Measurements from ENCODE around the gene IL10RA. TPM values are rescaled to one million over a fixed set of nuclear protein-coding genes. Genes with fewer than 3 reads are reported as not detected.

The IL10RA gene
- total and polyA plus RNA-seq, 2 of the 4 experiments (the other 2 are of a cell fraction), result 0.12 TPM; not detected in 1

DNA sequence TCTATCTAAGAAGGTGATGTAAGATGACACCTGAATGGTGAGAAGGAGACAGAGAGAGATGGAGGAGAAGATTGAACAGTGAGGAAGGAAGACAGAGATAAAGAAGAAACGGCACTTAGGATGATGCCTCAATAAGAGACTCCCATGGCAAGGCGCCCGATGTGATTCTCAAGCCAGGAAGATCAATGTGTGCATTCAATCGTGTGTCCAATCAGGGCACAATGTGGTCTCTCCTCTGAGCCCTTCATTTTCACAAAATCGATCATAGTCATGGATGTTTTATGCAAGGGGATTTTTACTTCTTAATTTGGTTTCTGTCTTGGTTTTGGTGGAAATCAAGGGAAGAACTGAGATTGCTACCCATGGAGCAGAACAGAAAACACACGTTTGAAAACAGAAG, 37.1 kb upstream of the IL10RA start:
- H4K8ac ChIP-seq (ENCODE audit: low read depth in 2 of 2, low read length in 2 of 2), result no peak overlapping the region
- H4K5ac ChIP-seq (ENCODE audit: low read depth, low read length), result no peak overlapping the region
- no peak overlapping the region for H2AK9ac ChIP-seq (replicated peaks; ENCODE audit: low read depth, low read length, poor library complexity)
- H3K36me3 ChIP-seq (ENCODE audit: control insufficient read depth, insufficient read depth, low read length), result no peaks in the 10 kb centered on the region
- BruUV-seq (replicated peaks), result no TSS peak
- no peak overlapping the region for H3K4me3 ChIP-seq (ENCODE audit: insufficient read depth, low read depth, low read length)
- no peak overlapping the region for H2AFZ ChIP-seq (replicated peaks; ENCODE audit: low read length, poor library complexity)
- no peak overlapping the region for H3K18ac ChIP-seq (ENCODE audit: low read depth, low read length)
- ChIA-PET POLR2A (ENCODE audit: unreplicated experiment) (no interaction called here), CTCF (interaction anchor here (0.6 kb wide), 1 partner anchor 114 kb away, joined by 3 read pairs; no protein-coding TSS in a partner anchor)
- no peaks in the 10 kb centered on the region for H3K79me1 ChIP-seq (ENCODE audit: low read depth in 1 of 2, low read length in 2 of 2)
- no peaks in the 10 kb centered on the region for H3K9me3 ChIP-seq (ENCODE audit: control insufficient read depth, insufficient read depth, low read length)
- intact Hi-C loops (cut with micrococcal nuclease) (no loop called here), in situ Hi-C loops (cut with MboI; ENCODE audit: low sequenced_read_pairs) (loop anchor here (5.0 kb wide), 1 partner anchor 107 kb away; no protein-coding TSS in a partner anchor), dilution Hi-C loops (cut with HindIII; ENCODE audit: low sequenced_read_pairs, unreplicated experiment) (no loop called here)
- H3K4me1 ChIP-seq (ENCODE audit: control insufficient read depth, insufficient read depth, low read length), result no peaks in the 10 kb centered on the region
- H3K9ac ChIP-seq (ENCODE audit: low read depth, low read length), result no peak overlapping the region
- no peak overlapping the region for H2AK5ac ChIP-seq (ENCODE audit: low read depth, low read length)
- H3K14ac ChIP-seq (replicated peaks; ENCODE audit: low read depth, low read length), result no peak overlapping the region
- no peak overlapping the region for H4K91ac ChIP-seq (ENCODE audit: insufficient read depth, low read depth, low read length)
- H2BK120ac ChIP-seq (ENCODE audit: low read depth, low read length), result no peak overlapping the region
- TF ChIP-seq CHD1 (IDR thresholded peaks at IDR 0.05; ENCODE audit: low read depth, low read length), result no peak
- no peak for TF ChIP-seq MAFK (IDR thresholded peaks at IDR 0.05; ENCODE audit: low read depth, low read length)
- TF ChIP-seq, protein P1, sequence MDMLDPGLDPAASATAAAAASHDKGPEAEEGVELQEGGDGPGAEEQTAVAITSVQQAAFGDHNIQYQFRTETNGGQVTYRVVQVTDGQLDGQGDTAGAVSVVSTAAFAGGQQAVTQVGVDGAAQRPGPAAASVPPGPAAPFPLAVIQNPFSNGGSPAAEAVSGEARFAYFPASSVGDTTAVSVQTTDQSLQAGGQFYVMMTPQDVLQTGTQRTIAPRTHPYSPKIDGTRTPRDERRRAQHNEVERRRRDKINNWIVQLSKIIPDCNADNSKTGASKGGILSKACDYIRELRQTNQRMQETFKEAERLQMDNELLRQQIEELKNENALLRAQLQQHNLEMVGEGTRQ (IDR thresholded peaks at IDR 0.05; ENCODE audit: low read depth, low read length), result no peak
- TF ChIP-seq POLR2A (IDR thresholded peaks at IDR 0.05; ENCODE audit: low read depth, low read length), result no peak
- TF ChIP-seq MXI1 (IDR thresholded peaks at IDR 0.05; ENCODE audit: borderline replicate concordance, low read depth, low read length), result no peak
- no peak overlapping the region for H3K4me2 ChIP-seq (ENCODE audit: low read depth, low read length)
- H2BK20ac ChIP-seq (ENCODE audit: low read depth, low read length), result no peak overlapping the region
- no peaks in the 10 kb centered on the region for H4K20me1 ChIP-seq (ENCODE audit: insufficient read depth, low read length)
- H3K9me1 ChIP-seq (ENCODE audit: insufficient read depth, low read length), result no peaks in the 10 kb centered on the region
- H3K23ac ChIP-seq (ENCODE audit: low read depth, low read length), result no peak overlapping the region
- no peak overlapping the region for H3K4ac ChIP-seq (ENCODE audit: low read depth, low read length)
- H3K27ac ChIP-seq (ENCODE audit: insufficient read depth, low read length), result no peak overlapping the region
- no peak overlapping the region for H3K56ac ChIP-seq (ENCODE audit: extremely low read depth, insufficient read depth, low read length)
- no peak overlapping the region for H2BK5ac ChIP-seq (ENCODE audit: low read depth, low read length, poor library complexity, severe bottlenecking)
- H3K27me3 ChIP-seq (ENCODE audit: control insufficient read depth, insufficient read depth, low read length), result peaks cover 9% of the 10 kb centered on the region
- 67% methylated on average over 3 of the region's 6 CpGs; no CpG with 5 or more reads in 1 of the 2 experiments for WGBS, 2 experiments (ENCODE audit: extremely low coverage in 2 of 2, insufficient read length in 1 of 2)
- H2BK15ac ChIP-seq (ENCODE audit: low read depth, low read length), result no peak overlapping the region
- DNase-seq, result no peak
- ATAC-seq (ENCODE audit: low read depth), result no peak
